Left renal pelvis (tissue), 4 donors: Measurements from ENCODE around the gene SHISA7. TPM values are rescaled to one million over a fixed set of nuclear protein-coding genes. Genes with fewer than 3 reads are reported as not detected.

Experiments
- polyA plus RNA-seq, 4 donors: library from polyadenylated mRNA; unstranded; fragments of 120-200 nt; gene quantifications; one replicate each; pipeline ENCODE4 v1.2.1, GENCODE V29; 2013; ENCODE audit not compliant: insufficient read length in 4 of 4

The SHISA7 gene
- polyA plus RNA-seq, 4 donors, result 0.13 to 0.33 (median 0.22) TPM

Other genes with a start within 250 kb of the SHISA7 start
- 1 to 10 TPM in 1 of 4 donors, under 1 TPM in 3; 0.11 to 2.8 (median 0.26) TPM for gene PTPRH, start 233.8 kb downstream of the SHISA7 start, polyA plus RNA-seq
- gene TMEM86B, start 214.5 kb downstream of the SHISA7 start, polyA plus RNA-seq, result 1 to 10 TPM; 2.1 to 5.7 (median 4.0) TPM
- 10 to 100 TPM; 30.0 to 58.5 (median 41.8) TPM for gene PPP6R1, start 184.3 kb downstream of the SHISA7 start, polyA plus RNA-seq
- 10 to 100 TPM; 20.7 to 46.5 (median 25.4) TPM for gene HSPBP1, start 163.2 kb downstream of the SHISA7 start, polyA plus RNA-seq
- gene BRSK1, start 159.3 kb downstream of the SHISA7 start, polyA plus RNA-seq, result 10 to 100 TPM; 12.8 to 20.6 (median 15.5) TPM
- 1 to 10 TPM in 2 of 4 donors, under 1 TPM in 2; 0.80 to 2.0 (median 1.0) TPM for gene TMEM150B, start 118.0 kb downstream of the SHISA7 start, polyA plus RNA-seq
- gene KMT5C, start 103.4 kb downstream of the SHISA7 start, polyA plus RNA-seq, result 10 to 100 TPM; 13.3 to 33.5 (median 17.0) TPM
- gene COX6B2, start 88.6 kb downstream of the SHISA7 start, polyA plus RNA-seq, result 1 to 10 TPM in 2 of 4 donors, under 1 TPM in 2; 0.49 to 1.5 (median 0.83) TPM
- gene GARIN5B, start 80.0 kb downstream of the SHISA7 start, polyA plus RNA-seq, result under 1 TPM; 0.13 to 0.31 (median 0.17) TPM
- 1 to 10 TPM in 2 of 4 donors, under 1 TPM in 2; 0.79 to 1.7 (median 1.1) TPM for gene IL11, start 72.8 kb downstream of the SHISA7 start, polyA plus RNA-seq
- gene TMEM190, start 66.5 kb downstream of the SHISA7 start, polyA plus RNA-seq, result under 1 TPM in 2 of 4 donors, not detected in 2; 0.72 to 0.76 TPM
- gene TMEM238, start 59.0 kb downstream of the SHISA7 start, polyA plus RNA-seq, result 1 to 10 TPM in 1 of 4 donors, under 1 TPM in 3; 0.31 to 2.2 (median 0.49) TPM
- 1,000 to 10,000 TPM in 2 of 4 donors, 100 to 1,000 TPM in 2; 965 to 1,435 (median 1,000) TPM for gene RPL28, start 57.4 kb downstream of the SHISA7 start, polyA plus RNA-seq
- 10 to 100 TPM; 42.3 to 56.0 (median 48.8) TPM for gene UBE2S, start 35.5 kb downstream of the SHISA7 start, polyA plus RNA-seq
- 10 to 100 TPM; 30.2 to 52.6 (median 33.0) TPM for gene ISOC2, start 18.3 kb upstream of the SHISA7 start, polyA plus RNA-seq
- gene C19orf85, start 21.5 kb upstream of the SHISA7 start, polyA plus RNA-seq, result not detected
- 1 to 10 TPM; 2.1 to 5.3 (median 3.2) TPM for gene ZNF628, start 33.3 kb upstream of the SHISA7 start, polyA plus RNA-seq
- gene NAT14, start 41.9 kb upstream of the SHISA7 start, polyA plus RNA-seq, result 10 to 100 TPM; 31.4 to 56.7 (median 46.4) TPM
- gene SSC5D, start 45.1 kb upstream of the SHISA7 start, polyA plus RNA-seq, result 1 to 10 TPM; 1.9 to 7.0 (median 3.1) TPM
- under 1 TPM; 0.36 to 0.96 (median 0.80) TPM for gene SBK2, start 93.8 kb upstream of the SHISA7 start, polyA plus RNA-seq
- gene SBK3, start 102.2 kb upstream of the SHISA7 start, polyA plus RNA-seq, result under 1 TPM in 1 of 4 donors, not detected in 3; 0.15 TPM
- 10 to 100 TPM; 12.8 to 22.2 (median 14.1) TPM for gene ZNF579, start 137.5 kb upstream of the SHISA7 start, polyA plus RNA-seq
- 10 to 100 TPM; 19.0 to 24.4 (median 19.7) TPM for gene FIZ1, start 156.2 kb upstream of the SHISA7 start, polyA plus RNA-seq
- 10 to 100 TPM in 1 of 4 donors, 1 to 10 TPM in 3; 4.6 to 13.3 (median 6.7) TPM for gene ZNF524, start 157.0 kb upstream of the SHISA7 start, polyA plus RNA-seq
- 10 to 100 TPM in 1 of 4 donors, 1 to 10 TPM in 3; 6.8 to 13.0 (median 7.9) TPM for gene ZNF865, start 162.3 kb upstream of the SHISA7 start, polyA plus RNA-seq
- gene ZNF784, start 181.3 kb upstream of the SHISA7 start, polyA plus RNA-seq, result 10 to 100 TPM in 2 of 4 donors, 1 to 10 TPM in 2; 5.3 to 14.2 (median 9.9) TPM
- gene ZNF580, start 197.7 kb upstream of the SHISA7 start, polyA plus RNA-seq, result 10 to 100 TPM; 36.3 to 63.9 (median 38.9) TPM
- gene ZNF581, start 200.3 kb upstream of the SHISA7 start, polyA plus RNA-seq, result 10 to 100 TPM; 19.1 to 32.4 (median 23.7) TPM
- gene CCDC106, start 204.9 kb upstream of the SHISA7 start, polyA plus RNA-seq, result 10 to 100 TPM; 14.5 to 29.6 (median 19.3) TPM
- gene U2AF2, start 211.7 kb upstream of the SHISA7 start, polyA plus RNA-seq, result 100 to 1,000 TPM; 146 to 227 (median 159) TPM
- 100 to 1,000 TPM in 2 of 4 donors, 10 to 100 TPM in 2; 66.6 to 152 (median 94.9) TPM for gene EPN1, start 231.9 kb upstream of the SHISA7 start, polyA plus RNA-seq